Vagina (tissue), 2 donors: ENCODE measurements around the gene SMAP1. TPM values are rescaled to one million over a fixed set of nuclear protein-coding genes. Genes with fewer than 3 reads are reported as not detected.

Experiments
- DNase-seq, 2 donors: peaks; one replicate each; pipeline ENCODE4 v3.0.0-alpha.2; 2017; ENCODE audit errors: extremely low spot score in 2 of 2
- H3K27ac ChIP-seq: fragments of 200-600 bp; sonication (generic); one replicate; pipeline ENCODE4 v1.5.1; 2019
- H3K27me3 ChIP-seq: fragments of 200-600 bp; sonication (generic); one replicate; pipeline ENCODE4 v1.5.1; 2019
- H3K36me3 ChIP-seq, 2 donors: fragments of 200-600 bp; sonication (generic); one replicate each; pipeline ENCODE4 v1.5.1; 2017 to 2019
- H3K4me1 ChIP-seq: fragments of 200-600 bp; sonication (generic); one replicate; pipeline ENCODE4 v1.5.1; 2019
- H3K4me3 ChIP-seq, 2 donors: fragments of 200-600 bp; sonication (generic); 1 replicate in 1 of 2; 2 replicates in 1 of 2; pipeline ENCODE4 v1.5.1; 2016 to 2019
- H3K9me3 ChIP-seq: fragments of 200-600 bp; sonication (generic); one replicate; pipeline ENCODE4 v1.5.1; 2019
- POLR2A ChIP-seq, 2 donors: fragments of 450-650 bp; IDR thresholded peaks; one replicate each; pipeline ENCODE4 v1.6.1; 2017; ENCODE audit warnings: antibody characterized with exemption in 2 of 2, mild to moderate bottlenecking in 2 of 2, moderate library complexity in 2 of 2
- POLR2AphosphoS5 ChIP-seq, 2 donors: sonication (generic); formaldehyde crosslinking; IDR thresholded peaks; one replicate each; pipeline ENCODE4 v1.9.0; 2017; ENCODE audit warnings: antibody characterized with exemption in 2 of 2, mild to moderate bottlenecking in 2 of 2, low read depth in 1 of 2; ENCODE audit not compliant: insufficient read depth in 1 of 2
- intact Hi-C: fragments of 100-400 bp; cut with DNase I; formaldehyde crosslinking; loops from one replicate; pipeline ENCODE4 v1.15.1; 2023
- total RNA-seq: library from RNA; depleted of rRNA; stranded (reverse); fragments of >200 nt; gene quantifications from one replicate; pipeline ENCODE4 v1.2.3, GENCODE V29; 2016
- TF ChIP-seq, protein P1 (sequence below), 3 experiments: fragments of 450-650 bp in 2 of 3; fragments of 200-600 bp in 1 of 3; sonication (generic) in 1 of 3; IDR thresholded peaks; one replicate each; pipeline ENCODE4 v1.5.1; 2017 to 2019; ENCODE audit warnings: antibody characterized with exemption in 3 of 3, mild to moderate bottlenecking in 2 of 3, moderate library complexity in 2 of 3

The SMAP1 gene
- total RNA-seq, 1 donor from 2014 or later, result 26.3 TPM

GRCh38 chr6:70779934-70780333 is 112.3 kb downstream of the SMAP1 start:
- Histone ChIP-seq H3K4me1 (no peaks in the 10 kb centered on the region), H3K9me3 (no peaks in the 10 kb centered on the region), H3K36me3 (no peaks in the 10 kb centered on the region), H3K27me3 (no peaks in the 10 kb centered on the region), H3K27ac (no peak overlapping the region), H3K4me3 (no peak overlapping the region)
- no peak for DNase-seq
- intact Hi-C loops, result no loop called here
- TF ChIP-seq POLR2A (IDR thresholded peaks at IDR 0.05) (no peak), POLR2AphosphoS5 (IDR thresholded peaks at IDR 0.05; ENCODE audit: insufficient read depth in 1 of 2, low read depth in 1 of 2) (no peak)
- TF ChIP-seq, protein P1, sequence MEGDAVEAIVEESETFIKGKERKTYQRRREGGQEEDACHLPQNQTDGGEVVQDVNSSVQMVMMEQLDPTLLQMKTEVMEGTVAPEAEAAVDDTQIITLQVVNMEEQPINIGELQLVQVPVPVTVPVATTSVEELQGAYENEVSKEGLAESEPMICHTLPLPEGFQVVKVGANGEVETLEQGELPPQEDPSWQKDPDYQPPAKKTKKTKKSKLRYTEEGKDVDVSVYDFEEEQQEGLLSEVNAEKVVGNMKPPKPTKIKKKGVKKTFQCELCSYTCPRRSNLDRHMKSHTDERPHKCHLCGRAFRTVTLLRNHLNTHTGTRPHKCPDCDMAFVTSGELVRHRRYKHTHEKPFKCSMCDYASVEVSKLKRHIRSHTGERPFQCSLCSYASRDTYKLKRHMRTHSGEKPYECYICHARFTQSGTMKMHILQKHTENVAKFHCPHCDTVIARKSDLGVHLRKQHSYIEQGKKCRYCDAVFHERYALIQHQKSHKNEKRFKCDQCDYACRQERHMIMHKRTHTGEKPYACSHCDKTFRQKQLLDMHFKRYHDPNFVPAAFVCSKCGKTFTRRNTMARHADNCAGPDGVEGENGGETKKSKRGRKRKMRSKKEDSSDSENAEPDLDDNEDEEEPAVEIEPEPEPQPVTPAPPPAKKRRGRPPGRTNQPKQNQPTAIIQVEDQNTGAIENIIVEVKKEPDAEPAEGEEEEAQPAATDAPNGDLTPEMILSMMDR (IDR thresholded peaks at IDR 0.05), result no peak

- no peak for TF ChIP-seq POLR2AphosphoS5 (IDR thresholded peaks at IDR 0.05; ENCODE audit: insufficient read depth in 1 of 2, low read depth in 1 of 2)
- TF ChIP-seq POLR2A (IDR thresholded peaks at IDR 0.05), result no peak
- TF ChIP-seq, protein P1 (IDR thresholded peaks at IDR 0.05), result no peak
- H3K36me3 ChIP-seq, result no peaks in the 10 kb centered on the region
- no peak overlapping the region for H3K4me3 ChIP-seq
- no peak overlapping the region for H3K27ac ChIP-seq
- DNase-seq, result no peak
- H3K4me1 ChIP-seq, result peaks cover 4% of the 10 kb centered on the region
- no peaks in the 10 kb centered on the region for H3K9me3 ChIP-seq
- H3K27me3 ChIP-seq, result no peaks in the 10 kb centered on the region
- intact Hi-C loops, result no loop called here
Observed at GRCh38 chr6:70790483-70791224, 123.0 kb downstream of the SMAP1 start.

DNA sequence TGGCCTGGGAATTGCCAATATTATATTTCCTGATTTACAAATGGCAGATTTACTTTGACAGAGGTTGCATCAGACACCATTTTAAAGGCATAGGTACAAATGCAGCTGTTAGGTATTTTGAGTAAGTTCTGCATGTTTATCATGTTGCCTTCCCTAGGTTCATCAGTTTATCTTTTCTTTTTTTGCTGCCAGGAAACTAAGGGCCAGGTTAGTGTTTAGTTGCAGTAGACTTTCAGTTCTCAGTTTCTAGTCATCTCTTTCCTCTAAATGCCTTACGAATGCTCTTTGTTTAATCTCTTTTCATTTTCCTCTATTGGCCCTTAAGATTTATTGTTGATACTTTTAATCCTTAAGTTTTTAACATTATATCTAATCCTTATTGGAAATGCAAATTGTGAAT is 129.9 kb downstream of the SMAP1 start:
- intact Hi-C loops, result no loop called here
- H3K27ac ChIP-seq, result no peak overlapping the region
- no peaks in the 10 kb centered on the region for H3K36me3 ChIP-seq
- H3K9me3 ChIP-seq, result no peaks in the 10 kb centered on the region
- no peaks in the 10 kb centered on the region for H3K4me1 ChIP-seq
- no peaks in the 10 kb centered on the region for H3K27me3 ChIP-seq
- H3K4me3 ChIP-seq, result no peak overlapping the region
- TF ChIP-seq, protein P1 (IDR thresholded peaks at IDR 0.05), result no peak
- TF ChIP-seq POLR2AphosphoS5 (IDR thresholded peaks at IDR 0.05; ENCODE audit: insufficient read depth in 1 of 2, low read depth in 1 of 2) (no peak), POLR2A (IDR thresholded peaks at IDR 0.05) (no peak)
- no peak for DNase-seq

GRCh38 chr6:70806086-70806485 is 138.4 kb downstream of the SMAP1 start:
- no peak for TF ChIP-seq POLR2A (IDR thresholded peaks at IDR 0.05)
- TF ChIP-seq POLR2AphosphoS5 (IDR thresholded peaks at IDR 0.05; ENCODE audit: insufficient read depth in 1 of 2, low read depth in 1 of 2), result no peak
- TF ChIP-seq, protein P1 (IDR thresholded peaks at IDR 0.05), result no peak
- intact Hi-C loops, result no loop called here
- peaks cover 0 to 4% of the 10 kb centered on the region in 2 donors for H3K36me3 ChIP-seq

GRCh38 chr6:70811788-70812187 is 144.1 kb downstream of the SMAP1 start:
- intact Hi-C loops, result no loop called here
- no peaks in the 10 kb centered on the region for H3K4me1 ChIP-seq
- no peak overlapping the region for H3K4me3 ChIP-seq
- no peaks in the 10 kb centered on the region for H3K36me3 ChIP-seq
- no peak for DNase-seq
- H3K27ac ChIP-seq, result no peak overlapping the region
- H3K9me3 ChIP-seq, result no peaks in the 10 kb centered on the region
- no peaks in the 10 kb centered on the region for H3K27me3 ChIP-seq
- TF ChIP-seq POLR2A (IDR thresholded peaks at IDR 0.05), result no peak
- TF ChIP-seq, protein P1 (IDR thresholded peaks at IDR 0.05), result no peak

More at GRCh38 chr6:70806086-70806485, 138.4 kb downstream of the SMAP1 start:
- Histone ChIP-seq H3K4me3 (no peak overlapping the region), H3K4me1 (no peaks in the 10 kb centered on the region), H3K9me3 (no peaks in the 10 kb centered on the region), H3K27me3 (no peaks in the 10 kb centered on the region), H3K27ac (no peak overlapping the region)
- no peak for DNase-seq
